Activated CD4-positive, alpha-beta T cell treated with anti-CD3 and anti-CD28 coated beads, Interleukin-2, amount 50 U/mL, for 24 hours (primary cell): Measurements from ENCODE around the gene H3-3A.
A peak's percentile ranks its signal among the peaks of the same experiment; 100 is the strongest.

ENCODE experiments used
- DNase-seq, 2 donors: peaks; one replicate each; pipeline ENCODE4 v3.0.0-alpha.2; 2020; ENCODE audit warnings: low read depth in 1 of 2, low spot score in 1 of 2

The H3-3A gene

DNA sequence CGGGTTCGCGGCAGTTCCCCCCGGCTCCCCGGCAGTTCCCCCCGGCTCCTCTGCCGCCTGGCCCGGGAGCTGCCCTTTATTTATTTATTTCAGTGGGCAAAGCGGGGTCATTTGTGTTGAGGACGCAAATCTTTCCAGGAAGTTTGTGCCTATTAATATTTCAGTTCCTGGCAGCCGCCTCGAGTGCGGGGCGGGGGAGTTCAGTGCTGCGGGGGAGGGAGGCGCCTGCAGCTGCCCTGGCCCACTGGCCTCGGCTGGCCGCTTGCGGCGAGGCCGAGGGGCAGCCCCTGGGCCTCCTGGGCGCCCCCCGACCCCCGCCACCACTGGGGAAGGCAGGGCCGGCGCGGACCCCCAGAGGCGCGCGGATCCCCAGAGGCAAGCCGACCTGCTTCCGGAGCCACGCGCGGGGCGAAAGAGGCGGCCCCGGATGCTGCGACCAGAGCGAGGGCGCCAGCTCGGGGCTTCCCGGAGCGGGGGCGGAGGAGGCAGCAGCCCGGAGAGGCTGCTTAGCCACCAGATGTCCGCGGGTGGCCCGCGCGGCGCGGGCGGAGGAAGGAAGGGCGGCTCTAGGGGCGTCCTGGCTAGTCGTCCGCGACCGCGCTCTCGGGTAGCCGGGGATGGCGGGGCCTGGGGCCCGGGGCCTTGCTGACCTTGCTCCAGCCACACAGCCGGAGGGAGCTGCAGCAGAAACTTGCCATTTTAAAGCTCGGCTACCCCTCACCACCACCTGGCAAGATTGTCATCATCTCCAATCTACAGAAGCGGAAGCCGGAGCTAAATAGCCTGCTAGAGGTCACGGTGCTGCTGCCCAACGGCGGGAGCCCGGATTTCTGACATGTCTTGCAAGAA is 48.0 kb downstream of the H3-3A start:
- peak; percentile 25 to 31 for DNase-seq

DNA sequence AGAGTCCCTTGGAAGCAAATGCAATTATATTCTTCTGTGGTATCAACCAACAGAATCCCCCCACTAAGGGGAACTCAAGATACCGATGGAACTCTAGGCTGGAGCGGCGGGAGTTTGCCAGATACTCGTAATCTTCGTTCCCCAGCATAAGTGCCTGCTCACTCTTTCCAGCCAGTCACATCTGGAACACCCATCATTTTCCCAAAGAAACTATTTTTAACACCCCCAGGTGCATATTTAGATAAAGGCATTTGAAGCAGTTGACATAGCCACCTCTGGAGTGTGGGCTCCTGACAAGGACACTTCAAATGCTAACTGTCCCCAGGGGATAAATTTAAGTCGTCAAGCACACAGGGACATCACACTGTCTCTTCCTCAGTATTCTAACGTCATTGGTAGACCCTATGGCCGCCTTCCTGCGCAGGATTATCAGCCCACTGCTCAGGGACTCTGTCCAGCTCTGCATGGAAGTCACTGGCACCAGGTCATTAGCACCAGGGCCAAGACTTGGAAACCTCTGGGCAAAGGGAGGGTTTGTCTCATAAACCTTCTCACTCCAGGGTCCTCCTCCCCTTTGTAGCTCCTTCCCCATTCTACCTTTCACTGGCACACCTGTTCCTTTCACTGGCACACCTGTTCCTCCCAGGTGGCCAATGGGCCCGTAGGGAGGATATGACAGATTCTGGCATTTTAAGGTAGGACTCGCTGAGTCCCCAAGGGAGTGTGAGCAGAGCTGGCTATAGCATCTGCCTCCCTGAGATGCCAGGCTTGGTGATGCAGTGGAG is 48.8 kb downstream of the H3-3A start:
- no peak for DNase-seq

DNA sequence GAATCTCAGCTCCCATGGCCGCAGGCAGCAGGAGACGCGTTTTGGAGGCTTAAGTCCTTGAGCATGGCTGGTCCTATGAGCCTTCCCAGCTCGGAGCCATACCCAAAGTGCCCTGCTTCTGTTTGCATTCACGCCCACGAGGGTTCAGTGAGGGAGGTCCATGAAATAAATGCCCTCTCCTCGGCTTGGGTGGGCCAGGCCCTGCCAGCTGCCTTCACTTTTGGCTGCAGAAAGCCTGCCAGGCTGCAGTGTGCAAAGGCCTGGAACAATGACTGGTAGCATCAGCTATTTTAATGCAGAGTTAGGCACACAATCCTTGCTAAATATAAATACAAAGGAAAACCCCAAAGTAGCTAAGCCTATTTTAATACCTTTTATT is 49.4 kb downstream of the H3-3A start:
- no peak for DNase-seq

DNA sequence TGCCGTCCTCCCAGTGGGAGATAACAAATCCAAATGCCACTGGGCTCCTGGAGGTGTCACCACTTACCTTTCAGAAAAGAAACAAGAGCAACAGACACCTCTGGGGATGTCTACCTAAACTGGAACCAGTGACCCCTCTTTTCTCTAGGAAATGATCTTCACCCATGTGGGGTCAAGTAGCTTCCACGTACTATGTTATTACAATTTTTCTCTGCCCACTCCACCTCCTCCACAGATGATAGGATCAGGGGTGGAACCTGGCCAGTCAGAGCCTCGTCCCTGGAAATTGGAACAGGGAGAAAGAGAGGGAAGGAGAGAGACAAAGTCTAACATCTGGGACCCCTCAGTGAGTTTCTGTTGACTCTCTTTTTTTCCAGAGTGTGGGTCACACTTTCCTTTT is 50.1 kb downstream of the H3-3A start:
- DNase-seq: no peak

DNA sequence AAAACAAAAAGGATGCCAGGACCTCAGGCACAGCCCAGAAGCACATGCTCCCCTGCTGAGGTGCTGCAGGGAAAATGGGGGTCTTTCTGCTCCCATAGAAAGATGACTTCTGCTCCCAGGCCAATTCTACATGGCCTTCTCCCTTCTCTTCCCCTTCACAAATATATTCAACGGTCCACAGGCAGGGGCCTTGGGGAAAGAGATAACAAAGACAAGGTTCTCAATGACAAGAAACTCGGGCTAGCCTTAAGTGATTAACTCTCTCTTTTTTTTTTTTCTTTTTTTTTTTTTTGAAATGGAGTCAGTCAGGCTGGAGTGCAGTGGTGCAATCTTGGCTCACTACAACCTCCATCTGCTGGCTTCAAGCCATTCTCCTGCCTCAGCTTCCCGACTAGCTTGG is 54.2 kb downstream of the H3-3A start:
- DNase-seq: no peak

DNA sequence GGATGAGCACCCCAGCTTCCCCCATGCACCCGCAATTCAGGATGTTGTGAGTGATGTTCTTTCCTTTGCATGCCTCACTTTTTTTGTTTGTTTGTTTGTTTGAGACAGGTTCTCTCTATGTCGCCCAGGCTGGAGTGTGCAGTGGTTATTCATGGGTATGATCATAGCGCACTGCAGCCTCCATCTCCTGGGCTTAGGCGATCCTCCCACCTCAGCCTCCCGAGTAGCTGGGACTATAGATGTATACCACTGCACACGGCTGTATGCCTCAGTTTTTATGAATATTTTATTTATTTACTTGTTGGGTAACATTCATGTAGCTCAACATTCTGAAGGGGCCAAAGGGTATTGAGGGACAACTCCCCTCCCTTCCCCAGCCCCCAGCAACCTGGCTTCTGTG is 54.8 kb downstream of the H3-3A start:
- no peak for DNase-seq

DNA sequence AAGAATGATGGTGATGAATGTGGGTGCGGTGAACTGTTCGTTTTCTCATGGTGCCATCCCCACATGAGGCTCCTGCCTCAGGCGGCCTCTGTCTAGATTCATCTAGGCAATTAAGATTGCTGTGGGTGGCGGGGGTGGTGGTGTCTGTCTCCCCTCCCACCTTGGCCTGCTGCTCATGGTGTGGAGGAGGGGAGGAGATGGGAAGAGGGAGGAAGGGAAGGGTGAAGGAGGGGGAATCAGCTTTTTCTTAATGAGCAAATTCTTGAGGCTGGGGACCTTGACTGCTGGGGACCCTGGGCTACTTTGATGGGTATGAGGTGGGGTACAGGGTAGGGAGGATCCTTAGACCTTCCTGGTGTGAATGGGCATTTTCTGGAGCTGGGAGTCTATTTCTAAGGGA is 55.8 kb downstream of the H3-3A start:
- DNase-seq: no peak

DNA sequence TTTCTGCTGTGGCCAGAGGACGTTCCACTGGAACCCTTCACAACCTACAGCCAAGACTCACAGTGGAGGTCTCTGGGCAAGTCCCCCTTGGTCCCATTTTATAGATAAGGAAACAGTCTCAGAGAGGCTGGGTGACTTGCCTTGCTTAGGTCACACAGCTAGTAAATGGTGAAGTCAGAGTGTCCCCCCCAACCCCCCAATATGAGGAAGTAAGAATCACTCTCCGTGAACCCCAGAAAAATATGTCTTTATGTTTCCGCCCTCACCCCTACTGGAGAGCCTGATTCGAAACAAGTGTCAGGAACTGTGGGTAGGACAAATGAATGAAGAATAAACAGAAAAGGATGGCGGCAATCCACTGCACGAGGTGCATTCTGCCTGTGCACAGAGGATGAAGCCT is 56.7 kb downstream of the H3-3A start:
- no peak for DNase-seq

DNA sequence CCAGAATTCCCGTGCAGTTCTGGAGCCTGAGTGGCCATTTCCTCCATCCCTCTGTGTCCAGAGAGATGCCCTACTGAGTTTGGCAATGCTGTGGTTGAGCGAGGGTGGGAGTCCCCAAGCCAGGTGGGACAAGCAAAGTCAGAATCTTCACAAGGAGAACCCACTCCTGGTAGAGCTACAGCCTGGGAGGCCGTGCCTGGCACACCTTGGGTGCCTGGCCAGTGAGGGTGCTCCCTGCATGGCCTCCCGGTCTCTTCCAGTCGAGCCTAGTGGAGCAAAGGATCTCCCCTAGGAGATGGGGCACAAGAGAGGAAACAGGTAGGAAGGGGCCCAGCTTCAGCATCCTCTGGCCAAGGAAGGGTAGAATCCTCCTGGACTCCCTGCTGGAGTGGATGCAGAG is 57.9 kb downstream of the H3-3A start:
- DNase-seq: no peak

DNA sequence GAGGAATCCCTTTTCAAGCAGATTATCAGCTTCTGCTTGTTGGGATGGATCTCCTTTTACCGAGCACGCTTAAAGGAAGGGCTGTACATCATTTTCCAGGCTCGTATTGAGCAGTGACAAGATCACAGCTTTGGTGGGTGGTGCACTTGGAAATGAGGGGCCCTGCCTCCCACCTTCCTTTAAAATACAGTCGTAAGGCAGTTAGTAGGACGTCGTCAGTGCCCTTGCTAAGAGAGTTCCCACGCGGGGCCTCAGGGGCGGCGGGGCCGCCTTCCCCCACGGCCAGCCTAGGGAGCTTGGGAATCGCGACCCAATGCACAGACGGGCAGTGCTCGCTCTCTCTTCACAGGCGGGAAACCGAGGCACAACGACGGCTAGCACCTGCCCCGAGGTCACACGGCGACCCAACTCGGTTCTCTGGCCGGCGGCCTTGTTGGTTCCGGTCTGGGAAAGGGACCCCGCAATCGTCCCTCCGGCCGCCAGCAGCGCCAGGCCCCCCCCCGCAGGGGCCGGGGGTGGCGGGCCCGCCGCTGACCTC is 58.6 kb downstream of the H3-3A start:
- no peak for DNase-seq
